ENCODE results near the gene GABBR2. TPM values are rescaled to one million over a fixed set of nuclear protein-coding genes. Genes with fewer than 3 reads are reported as not detected.
A peak's percentile ranks its signal among the peaks of the same experiment; 100 is the strongest.
"Not testable (repeated sequence)": the region's sequence is repeated elsewhere in the genome, so short reads cannot be mapped to it uniquely, and the experiment has no call there.

The GABBR2 gene
- total RNA-seq, 1 donor from 2014 or later, result 116 TPM

DNA sequence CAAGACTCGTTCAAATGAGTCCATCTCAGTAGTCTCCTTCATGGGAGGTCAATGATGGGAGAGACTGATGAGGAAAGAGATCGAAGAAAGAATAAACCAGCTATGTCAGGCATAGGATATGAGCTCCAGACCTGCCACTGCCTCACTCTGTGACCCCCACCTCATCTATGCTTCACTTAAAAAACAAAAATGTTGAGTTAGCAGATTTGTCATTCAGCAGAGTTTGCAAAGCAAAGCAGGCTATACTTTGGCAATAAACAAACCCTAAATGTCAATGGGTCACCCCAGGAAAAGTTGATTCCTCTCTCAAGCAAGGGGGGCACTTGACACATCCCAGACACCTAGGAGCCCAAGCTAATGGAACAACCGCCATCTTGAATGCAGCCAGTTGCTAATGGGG lies 117.0 kb downstream of the GABBR2 start:
- peaks cover 17% of the 10 kb centered on the region for H3K27me3 Mint-ChIP-seq (ENCODE audit: unreplicated experiment)
- DNase-seq, result no peak

GRCh38 chr9:98590101-98590500 lies 118.6 kb downstream of the GABBR2 start:
- Mint-ChIP-seq H3K4me1 (ENCODE audit: low read depth, unreplicated experiment) (peaks cover 60% of the 10 kb centered on the region), H3K36me3 (ENCODE audit: unreplicated experiment) (no peaks in the 10 kb centered on the region), H3K27ac (ENCODE audit: unreplicated experiment) (peak overlapping the region; percentile 87), H3K4me3 (ENCODE audit: unreplicated experiment) (peak overlapping the region; percentile 65), H3K27me3 (ENCODE audit: unreplicated experiment) (peaks cover 15% of the 10 kb centered on the region), H3K9me3 (ENCODE audit: unreplicated experiment) (peaks cover 17% of the 10 kb centered on the region)
- DNase-seq, result no peak
- TF ChIP-seq CTCF (IDR thresholded peaks at IDR 0.05; ENCODE audit: partially characterized antibody, unreplicated experiment), result no peak

More for the DNA sequence above, 117.0 kb downstream of the GABBR2 start:
- Mint-ChIP-seq H3K4me3 (ENCODE audit: unreplicated experiment) (peak overlapping the region; percentile 16), H3K9me3 (ENCODE audit: unreplicated experiment) (peaks cover 21% of the 10 kb centered on the region), H3K27ac (ENCODE audit: unreplicated experiment) (peak overlapping the region; percentile 87), H3K4me1 (ENCODE audit: low read depth, unreplicated experiment) (peaks cover 72% of the 10 kb centered on the region), H3K36me3 (ENCODE audit: unreplicated experiment) (no peaks in the 10 kb centered on the region)
- no peak for TF ChIP-seq CTCF (IDR thresholded peaks at IDR 0.05; ENCODE audit: partially characterized antibody, unreplicated experiment)

DNA sequence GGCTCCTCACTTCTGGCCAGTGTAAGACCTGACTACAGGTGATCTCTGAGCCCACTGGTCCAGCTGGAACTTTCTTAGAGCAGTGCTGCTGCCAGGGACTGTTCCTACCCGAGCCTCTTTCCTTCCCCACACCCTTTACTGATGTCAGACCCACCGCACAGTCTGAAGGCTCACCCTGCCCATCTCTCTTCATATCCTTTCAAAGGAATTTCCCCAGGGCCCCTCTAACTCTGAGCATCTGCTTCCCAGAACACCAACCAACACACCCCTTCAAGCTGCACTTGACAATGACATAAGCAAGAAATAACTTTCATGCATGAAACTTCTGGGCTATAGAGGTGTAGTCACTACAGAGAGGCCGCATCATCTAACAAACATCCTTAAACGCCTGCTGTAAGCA lies 119.6 kb downstream of the GABBR2 start:
- Mint-ChIP-seq H3K4me1 (ENCODE audit: low read depth, unreplicated experiment) (peaks cover 60% of the 10 kb centered on the region), H3K4me3 (ENCODE audit: unreplicated experiment) (peak overlapping the region; percentile 53), H3K36me3 (ENCODE audit: unreplicated experiment) (no peaks in the 10 kb centered on the region), H3K27ac (ENCODE audit: unreplicated experiment) (peak overlapping the region; percentile 88), H3K9me3 (ENCODE audit: unreplicated experiment) (peaks cover 15% of the 10 kb centered on the region), H3K27me3 (ENCODE audit: unreplicated experiment) (peaks cover 15% of the 10 kb centered on the region)
- TF ChIP-seq CTCF (IDR thresholded peaks at IDR 0.05; ENCODE audit: partially characterized antibody, unreplicated experiment), result no peak
- no peak for DNase-seq

DNA sequence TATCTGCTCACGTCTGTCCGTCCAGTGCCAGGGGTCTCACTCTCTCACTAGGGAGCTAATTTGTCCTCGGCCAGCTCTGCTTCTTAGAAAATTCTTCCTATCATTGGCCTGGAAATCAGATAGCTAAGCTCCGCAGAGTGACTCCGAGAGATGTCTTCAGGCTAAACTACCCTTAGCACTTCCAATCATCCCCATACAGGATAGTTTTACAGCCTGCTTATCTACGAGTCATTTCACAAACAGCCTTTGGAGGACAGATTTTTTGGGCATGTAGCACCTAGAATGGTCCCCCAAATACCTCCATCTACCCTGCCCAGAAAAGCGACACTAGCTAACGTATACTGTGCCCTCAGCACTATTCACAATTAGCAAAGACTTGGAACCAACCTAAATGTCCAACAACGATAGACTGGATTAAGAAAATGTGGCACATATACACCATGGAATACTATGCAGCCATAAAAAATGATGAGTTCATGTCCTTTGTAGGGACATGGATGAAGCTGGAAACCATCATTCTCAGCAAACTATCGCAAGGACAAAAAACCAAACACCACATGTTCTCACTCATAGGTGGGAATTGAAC lies 123.8 kb downstream of the GABBR2 start:
- H3K4me3 Mint-ChIP-seq (ENCODE audit: unreplicated experiment), result not testable (repeated sequence)

GRCh38 chr9:98584059-98584458 lies 124.7 kb downstream of the GABBR2 start:
- Mint-ChIP-seq H3K9me3 (ENCODE audit: unreplicated experiment) (peaks cover 11% of the 10 kb centered on the region), H3K27ac (ENCODE audit: unreplicated experiment) (peak overlapping the region; percentile 19), H3K36me3 (ENCODE audit: unreplicated experiment) (no peaks in the 10 kb centered on the region), H3K4me3 (ENCODE audit: unreplicated experiment) (no peak overlapping the region), H3K27me3 (ENCODE audit: unreplicated experiment) (peaks cover 2% of the 10 kb centered on the region), H3K4me1 (ENCODE audit: low read depth, unreplicated experiment) (peaks cover 26% of the 10 kb centered on the region)
- DNase-seq, result no peak
- no peak for TF ChIP-seq CTCF (IDR thresholded peaks at IDR 0.05; ENCODE audit: partially characterized antibody, unreplicated experiment)

More for the DNA sequence above, 123.8 kb downstream of the GABBR2 start:
- not testable (repeated sequence) for DNase-seq; H3K36me3 Mint-ChIP-seq (ENCODE audit: unreplicated experiment); H3K27ac Mint-ChIP-seq (ENCODE audit: unreplicated experiment); H3K27me3 Mint-ChIP-seq (ENCODE audit: unreplicated experiment)
- peaks cover 34% of the 10 kb centered on the region for H3K4me1 Mint-ChIP-seq (ENCODE audit: low read depth, unreplicated experiment)
- peaks cover 11% of the 10 kb centered on the region for H3K9me3 Mint-ChIP-seq (ENCODE audit: unreplicated experiment)
